K562 (cell line): ENCODE results near the gene BORCS8. TPM values are rescaled to one million over a fixed set of nuclear protein-coding genes. Genes with fewer than 3 reads are reported as not detected.
A peak's percentile ranks its signal among the peaks of the same experiment; 100 is the strongest.

Experiments used
- DMBX1 ChIP-seq: fragments of 250-450 bp; sonication (Bioruptor Pico); IDR thresholded peaks from 2 replicates; pipeline ENCODE4 v1.8.0; 2022; ENCODE audit warnings: inconsistent platforms, mild to moderate bottlenecking, moderate library complexity, borderline replicate concordance
- HDGF ChIP-seq: fragments of 450-650 bp; IDR thresholded peaks from 2 replicates; pipeline ENCODE4 v1.6.1; 2016
- LCOR ChIP-seq: sonication (generic); formaldehyde crosslinking; IDR thresholded peaks from 2 replicates; pipeline ENCODE4 v1.8.0; 2022; ENCODE audit warnings: mild to moderate bottlenecking, missing genetic modification reagents
- MYNN ChIP-seq, 2 experiments: sonication (generic); formaldehyde crosslinking in 1 of 2; IDR thresholded peaks; 2 replicates each; pipeline versions ENCODE4 v1.5.0 to v1.6.1; 2016 to 2020; ENCODE audit warnings: antibody characterized with exemption in 1 of 2, missing genetic modification reagents in 1 of 2
- PATZ1 ChIP-seq: fragments of 250-450 bp; sonication (Bioruptor Pico); IDR thresholded peaks from 2 replicates; pipeline ENCODE4 v1.5.0; 2020; ENCODE audit warnings: mild to moderate bottlenecking, borderline replicate concordance
- PBX2 ChIP-seq, 2 experiments: IDR thresholded peaks in 1 of 2; conservative IDR thresholded peaks in 1 of 2; 2 replicates each; pipeline ENCODE4 v1.6.1; 2016; ENCODE audit warnings: low read depth in 2 of 2, mild to moderate bottlenecking in 1 of 2, missing compliant biosample characterization in 1 of 2, missing genetic modification characterization in 1 of 2, moderate library complexity in 1 of 2
- PCBP2 ChIP-seq: fragments of 200-400 bp; formaldehyde crosslinking; IDR thresholded peaks from 2 replicates; pipeline ENCODE4 v1.6.1; 2018; ENCODE audit warnings: low read length, low read depth, mild to moderate bottlenecking, moderate library complexity; ENCODE audit not compliant: poor library complexity, severe bottlenecking
- TFAP4 ChIP-seq: sonication (generic); formaldehyde crosslinking; IDR thresholded peaks from 2 replicates; pipeline ENCODE4 v1.8.0; 2022; ENCODE audit warnings: missing genetic modification reagents, mild to moderate bottlenecking, moderate library complexity, borderline replicate concordance
- U2AF1 ChIP-seq: fragments of 200-400 bp; formaldehyde crosslinking; optimal IDR thresholded peaks from 2 replicates; pipeline ENCODE3; 2017; ENCODE audit warnings: mild to moderate bottlenecking, low read depth, low read length, moderate library complexity
- ZNF3 ChIP-seq: fragments of 250-450 bp; sonication (Bioruptor Pico); IDR thresholded peaks from 2 replicates; pipeline ENCODE4 v1.5.0; 2021; ENCODE audit warnings: mild to moderate bottlenecking, moderate library complexity
- ZNF407 ChIP-seq: fragments of 450-650 bp; IDR thresholded peaks from 2 replicates; pipeline ENCODE4 v1.6.1; 2016; ENCODE audit warnings: low read depth
- polyA plus RNA-seq, 8 experiments: library from polyadenylated mRNA; depleted of rRNA in 4 of 8; stranded (reverse) in 5 of 8; unstranded in 3 of 8; fragments of >200 nt; fragmentation: Nextera tagmentation in 2 of 8; fragmentation: Illumina TruSeq in 1 of 8; extraction: Ambion mirVana in 2 of 8; extraction: Trizol in 1 of 8; gene quantifications; 2 replicates each; pipeline versions ENCODE4 v1.2.1 to v1.2.3, GENCODE V29; 2011 to 2014; ENCODE audit warnings: inconsistent platforms in 1 of 8, missing spikeins in 1 of 8
- total RNA-seq, 7 experiments: library from RNA; depleted of rRNA in 6 of 7; stranded (reverse); fragments of >200 nt in 6 of 7; fragmentation: Illumina TruSeq in 2 of 7; extraction: Trizol in 2 of 7; gene quantifications; 2 replicates each; pipeline versions ENCODE4 v1.2.1 to v1.2.3, GENCODE V29; 2011 to 2021; ENCODE audit warnings: low replicate concordance in 1 of 7

Gene BORCS8
- total and polyA plus RNA-seq, 9 of the 15 experiments (the other 6 are each of a cell fraction or from before 2014, with no cell fraction given) = 4.6 to 33.6 (median 16.3) TPM

GRCh38 chr19:19203012-19203856, 11.3 kb upstream of the BORCS8 start, which contains the start of gene NR2C2AP (continued):
- TF ChIP-seq MYNN (IDR thresholded peaks at IDR 0.05) (no peak), MYNN (CRISPR knock-in tag; IDR thresholded peaks at IDR 0.05) (no peak), ZNF3 (CRISPR knock-in tag) (no peak), PBX2 (CRISPR knock-in tag; IDR thresholded peaks at IDR 0.05; ENCODE audit: low read depth) (no peak), PBX2 (tag; conservative IDR thresholded peaks at IDR 0.05; ENCODE audit: low read depth) (no peak), U2AF1 (no peak), TFAP4 (CRISPR knock-in tag) (peak; percentile 44; the same call in 1 of the 2 replicates), PCBP2 (no peak), DMBX1 (CRISPR knock-in tag) (no peak), ZNF407 (no peak), PATZ1 (CRISPR knock-in tag) (no peak), LCOR (CRISPR knock-in tag) (peak; percentile 56; the same call in 1 of the 2 replicates), HDGF (no peak)
